HUES64 (cell line): Measurements from ENCODE around the gene CD3G.

ENCODE experiments used
- H3K27ac ChIP-seq: 2 replicates; pipeline ENCODE4 v1.7.0; 2013; ENCODE audit warnings: low read depth, low read length, inconsistent platforms
- H3K27me3 ChIP-seq: 2 replicates; pipeline ENCODE4 v1.6.1; 2013; ENCODE audit warnings: mild to moderate bottlenecking, low read length; ENCODE audit not compliant: insufficient read depth
- H3K36me3 ChIP-seq: 2 replicates; pipeline ENCODE4 v1.6.1; 2013; ENCODE audit warnings: mild to moderate bottlenecking, low read length; ENCODE audit not compliant: insufficient read depth
- H3K4me1 ChIP-seq: 2 replicates; pipeline ENCODE4 v1.6.1; 2013; ENCODE audit warnings: mild to moderate bottlenecking, low read length, moderate library complexity; ENCODE audit not compliant: insufficient read depth
- H3K4me3 ChIP-seq: 2 replicates; pipeline ENCODE4 v1.5.1; 2013; ENCODE audit warnings: mild to moderate bottlenecking, low read length, moderate library complexity
- H3K9ac ChIP-seq: 2 replicates; pipeline ENCODE4 v1.6.1; 2013; ENCODE audit warnings: mild to moderate bottlenecking, low read depth, low read length
- H3K9me3 ChIP-seq: 2 replicates; pipeline ENCODE4 v1.6.1; 2013; ENCODE audit warnings: low read depth, low read length; ENCODE audit not compliant: insufficient read depth
- WGBS: fragments of 150-250, 120-280 bp; methylation state at CpG from one replicate; pipeline ENCODE4 v1.1.7; 2013; ENCODE audit warnings: missing lambda C conversion rate; 5-methylcytosine and 5-hydroxymethylcytosine counted together

CD3G gene

GRCh38 chr11:118353084-118353710 lies 9.1 kb downstream of the CD3G start:
- no peak overlapping the region for H3K27ac ChIP-seq
- no peaks in the 10 kb centered on the region for H3K9me3 ChIP-seq
- H3K4me3 ChIP-seq = no peak overlapping the region
- H3K4me1 ChIP-seq = no peaks in the 10 kb centered on the region
- H3K9ac ChIP-seq = no peak overlapping the region
- H3K36me3 ChIP-seq = no peaks in the 10 kb centered on the region
- 29% methylated on average over 4 of the region's 6 CpGs for WGBS
- H3K27me3 ChIP-seq = peaks cover 31% of the 10 kb centered on the region

DNA sequence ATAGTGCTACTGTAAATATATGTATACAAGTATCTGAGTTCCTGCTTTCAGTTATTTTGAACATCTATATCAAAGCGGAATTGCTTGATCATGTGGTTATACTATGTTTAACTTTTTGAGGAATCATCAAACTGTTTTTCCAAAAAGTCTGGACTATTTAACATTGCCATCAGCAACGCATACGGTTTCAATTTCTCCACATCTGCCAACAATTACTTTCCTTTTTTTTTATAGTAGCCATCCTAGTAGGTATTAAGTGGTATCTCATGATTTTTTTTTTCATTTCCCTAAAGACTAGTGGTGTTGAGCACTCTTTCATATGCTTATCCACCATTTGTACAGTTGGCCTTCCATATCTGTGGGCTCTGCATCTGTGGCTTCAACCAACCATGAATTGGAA lies 13.9 kb downstream of the CD3G start:
- Histone ChIP-seq H3K36me3 (no peaks in the 10 kb centered on the region), H3K27ac (no peak overlapping the region), H3K4me3 (no peak overlapping the region), H3K9ac (no peak overlapping the region), H3K4me1 (peaks cover 7% of the 10 kb centered on the region; the same call in 1 of the 2 replicates), H3K9me3 (0 out of 2 replicates have a peak, but pooled peaks cover 4% of the 10 kb centered on the region), H3K27me3 (peaks cover 19% of the 10 kb centered on the region; the same call in 1 of the 2 replicates)
- WGBS = 67% methylated on average over 2 of the region's 3 CpGs

GRCh38 chr11:118359295-118359958 lies 15.3 kb downstream of the CD3G start, which contains the start of gene UBE4A:
Gene UBE4A (plus strand): TSS chr11:118359600. CDS start chr11:118365081, 5,481 bp downstream.
- Histone ChIP-seq H3K9ac (peak within 1 kb of the TSS; percentile 77), H3K4me1 (peaks cover 7% of the 10 kb centered on the region; the same call in 1 of the 2 replicates), H3K27me3 (peaks cover 19% of the 10 kb centered on the region; the same call in 1 of the 2 replicates), H3K9me3 (0 out of 2 replicates have a peak, but pooled peaks cover 4% of the 10 kb centered on the region), H3K27ac (0 out of 2 replicates have a peak within 1 kb of the TSS, but pooled peaks have one; percentile 26), H3K36me3 (no peaks in the 10 kb centered on the region), H3K4me3 (peak within 1 kb of the TSS; percentile 94)
- WGBS = 10% methylated on average over 33 of the region's 33 CpGs

GRCh38 chr11:118364956-118365615 lies 20.9 kb downstream of the CD3G start:
- no peak overlapping the region for H3K27ac ChIP-seq
- H3K4me1 ChIP-seq = peaks cover 6% of the 10 kb centered on the region; the same call in 1 of the 2 replicates
- H3K4me3 ChIP-seq = no peak overlapping the region
- WGBS = 97% methylated on average over 1 of the region's 3 CpGs
- H3K9ac ChIP-seq = no peak overlapping the region
- H3K36me3 ChIP-seq = peaks cover 46% of the 10 kb centered on the region
- no peaks in the 10 kb centered on the region for H3K9me3 ChIP-seq
- H3K27me3 ChIP-seq = no peaks in the 10 kb centered on the region

GRCh38 chr11:118366287-118366686 lies 22.1 kb downstream of the CD3G start:
- Histone ChIP-seq H3K27ac (no peak overlapping the region), H3K9ac (no peak overlapping the region), H3K36me3 (peaks cover 58% of the 10 kb centered on the region), H3K9me3 (no peaks in the 10 kb centered on the region), H3K27me3 (no peaks in the 10 kb centered on the region), H3K4me3 (no peak overlapping the region), H3K4me1 (no peaks in the 10 kb centered on the region)
- 96% methylated on average over 1 of the region's 1 CpG for WGBS

DNA sequence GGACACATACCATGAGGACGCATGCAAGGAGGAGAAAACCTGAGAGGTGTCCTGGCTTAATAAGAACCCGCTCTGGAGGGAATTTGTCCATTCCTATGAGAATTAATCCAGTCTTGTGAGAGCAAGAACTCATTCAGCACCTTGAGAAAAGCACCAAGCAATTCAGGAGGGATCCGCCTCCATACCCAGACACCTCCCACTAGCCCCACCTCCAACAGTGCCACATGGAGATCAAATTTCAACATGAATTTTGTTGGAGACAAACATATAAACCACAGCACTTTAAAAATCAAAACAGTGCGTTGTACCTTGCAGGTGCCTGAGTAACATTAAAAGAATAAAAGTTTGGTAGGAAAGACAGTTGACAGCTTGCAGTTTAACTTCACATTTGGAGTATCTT lies 26.6 kb downstream of the CD3G start:
- no peak overlapping the region for H3K27ac ChIP-seq
- no peaks in the 10 kb centered on the region for H3K27me3 ChIP-seq
- no peaks in the 10 kb centered on the region for H3K4me1 ChIP-seq
- H3K4me3 ChIP-seq = no peak overlapping the region
- H3K9me3 ChIP-seq = no peaks in the 10 kb centered on the region
- no peak overlapping the region for H3K9ac ChIP-seq
- H3K36me3 ChIP-seq = peaks cover 87% of the 10 kb centered on the region
- WGBS = 81% methylated on average over 4 of the region's 4 CpGs

DNA sequence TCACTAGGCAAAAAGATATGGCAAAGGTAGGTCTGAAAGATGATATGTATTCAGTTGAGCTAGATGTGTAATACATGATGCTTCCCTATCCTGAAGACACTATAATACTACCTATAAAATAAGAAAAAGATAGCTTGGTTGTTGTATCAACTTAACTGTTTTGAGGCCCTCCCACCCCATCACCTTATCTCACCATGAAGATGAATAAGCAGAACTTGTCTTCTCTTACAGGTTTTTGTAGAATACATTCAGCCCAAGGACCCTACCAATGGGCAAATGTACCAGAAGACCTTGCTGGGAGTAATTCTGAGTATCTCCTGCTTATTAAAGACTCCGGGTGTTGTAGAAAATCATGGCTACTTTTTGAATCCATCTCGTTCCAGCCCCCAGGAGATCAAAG lies 29.1 kb downstream of the CD3G start:
- H3K4me3 ChIP-seq = no peak overlapping the region
- no peak overlapping the region for H3K27ac ChIP-seq
- H3K27me3 ChIP-seq = no peaks in the 10 kb centered on the region
- no peaks in the 10 kb centered on the region for H3K9me3 ChIP-seq
- peaks cover 87% of the 10 kb centered on the region for H3K36me3 ChIP-seq
- no peaks in the 10 kb centered on the region for H3K4me1 ChIP-seq
- H3K9ac ChIP-seq = no peak overlapping the region
- 97% methylated on average over 2 of the region's 2 CpGs for WGBS

DNA sequence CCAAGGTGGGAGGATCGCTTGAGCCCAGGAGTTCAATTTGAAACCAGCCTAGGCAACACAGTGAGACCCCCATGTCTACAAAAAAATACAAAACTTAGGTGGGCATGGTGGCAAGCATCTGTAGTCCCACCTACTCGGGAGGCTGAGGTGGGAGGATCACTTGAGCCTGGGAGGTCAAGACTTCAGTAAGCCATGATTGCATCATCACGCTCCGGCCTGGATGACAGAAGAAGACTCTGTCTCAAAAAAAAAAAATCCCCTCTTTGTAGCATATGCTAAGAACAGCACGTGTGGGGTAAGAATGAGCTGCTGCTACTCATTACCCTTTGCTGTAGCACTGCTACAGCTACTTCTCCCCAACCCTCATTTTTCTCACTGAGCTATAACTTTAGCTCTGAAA lies 29.7 kb downstream of the CD3G start:
- Histone ChIP-seq H3K27ac (no peak overlapping the region), H3K27me3 (no peaks in the 10 kb centered on the region), H3K9me3 (no peaks in the 10 kb centered on the region), H3K9ac (no peak overlapping the region), H3K4me3 (no peak overlapping the region), H3K36me3 (peaks cover 87% of the 10 kb centered on the region), H3K4me1 (no peaks in the 10 kb centered on the region)
- WGBS = 98% methylated on average over 5 of the region's 5 CpGs

- WGBS = 91% methylated on average over 3 of the region's 3 CpGs
Observed at GRCh38 chr11:118374729-118375128, 30.6 kb downstream of the CD3G start.

GRCh38 chr11:118375978-118376377 lies 31.8 kb downstream of the CD3G start:
- Histone ChIP-seq H3K36me3 (peaks cover 87% of the 10 kb centered on the region), H3K4me1 (no peaks in the 10 kb centered on the region), H3K27ac (no peak overlapping the region), H3K9ac (no peak overlapping the region), H3K4me3 (no peak overlapping the region), H3K27me3 (no peaks in the 10 kb centered on the region), H3K9me3 (no peaks in the 10 kb centered on the region)

More at GRCh38 chr11:118374729-118375128, 30.6 kb downstream of the CD3G start:
- no peak overlapping the region for H3K9ac ChIP-seq
- H3K4me1 ChIP-seq = no peaks in the 10 kb centered on the region
- H3K27ac ChIP-seq = no peak overlapping the region
- H3K9me3 ChIP-seq = no peaks in the 10 kb centered on the region
- peaks cover 87% of the 10 kb centered on the region for H3K36me3 ChIP-seq
- H3K4me3 ChIP-seq = no peak overlapping the region
- H3K27me3 ChIP-seq = no peaks in the 10 kb centered on the region

DNA sequence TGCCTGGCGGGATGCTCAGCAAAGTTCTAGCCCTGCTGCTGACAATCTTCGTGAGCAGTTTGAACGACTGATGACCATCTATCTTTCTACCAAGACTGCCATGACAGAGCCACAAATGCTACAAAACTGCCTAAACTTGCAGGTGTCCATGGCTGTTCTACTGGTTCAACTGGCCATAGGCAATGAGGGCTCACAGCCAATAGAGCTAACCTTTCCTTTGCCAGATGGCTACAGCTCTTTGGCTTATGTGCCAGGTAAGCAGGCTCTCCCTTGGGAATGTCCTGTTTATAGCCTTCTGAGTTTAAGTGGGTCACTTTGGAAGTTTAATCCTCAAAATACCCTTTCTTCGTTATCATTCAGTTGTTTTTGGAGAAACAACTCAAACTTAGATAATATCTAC lies 35.4 kb downstream of the CD3G start:
- Histone ChIP-seq H3K36me3 (peaks cover 88% of the 10 kb centered on the region), H3K27ac (no peak overlapping the region), H3K4me3 (no peak overlapping the region), H3K4me1 (no peaks in the 10 kb centered on the region), H3K27me3 (no peaks in the 10 kb centered on the region), H3K9me3 (no peaks in the 10 kb centered on the region), H3K9ac (no peak overlapping the region)
- 97% methylated on average over 3 of the region's 4 CpGs for WGBS
